Tibial nerve (tissue), 4 donors: ENCODE data around the gene GABRG3. TPM values are rescaled to one million over a fixed set of nuclear protein-coding genes. Genes with fewer than 3 reads are reported as not detected.
"Not testable (repeated sequence)": the region's sequence is repeated elsewhere in the genome, so short reads cannot be mapped to it uniquely, and the experiment has no call there.

Source experiments
- DNase-seq, 2 donors: peaks; one replicate each; pipeline ENCODE4 v3.0.0-alpha.2; 2019; ENCODE audit warnings: low spot score in 2 of 2
- H3K27ac ChIP-seq, 4 donors: fragments of 200-600 bp; sonication (generic) in 3 of 4; one replicate each; pipeline ENCODE4 v1.5.1; 2017 to 2019; ENCODE audit warnings: mild to moderate bottlenecking in 1 of 4
- H3K27me3 ChIP-seq, 2 donors: fragments of 200-600 bp; sonication (generic) in 1 of 2; one replicate each; pipeline versions ENCODE4 v1.5.1 to v1.6.0; 2017 to 2019
- H3K36me3 ChIP-seq, 3 donors: fragments of 200-600 bp; sonication (generic); one replicate each; pipeline ENCODE4 v1.5.1; 2018 to 2019
- H3K4me1 ChIP-seq, 4 donors: fragments of 200-600 bp; sonication (generic) in 3 of 4; one replicate each; pipeline ENCODE4 v1.5.1; 2017 to 2019
- H3K4me3 ChIP-seq, 4 donors: fragments of 200-600 bp; sonication (generic) in 3 of 4; one replicate each; pipeline ENCODE4 v1.5.1; 2017 to 2019; ENCODE audit warnings: mild to moderate bottlenecking in 1 of 4, moderate library complexity in 1 of 4
- H3K9me3 ChIP-seq, 4 donors: fragments of 200-600 bp; sonication (generic) in 3 of 4; one replicate each; pipeline ENCODE4 v1.5.1; 2017 to 2019
- EP300 ChIP-seq, 2 donors: sonication (generic); formaldehyde crosslinking; IDR thresholded peaks; one replicate each; pipeline ENCODE4 v1.6.1; 2017; ENCODE audit warnings: antibody characterized with exemption in 2 of 2, mild to moderate bottlenecking in 1 of 2
- POLR2A ChIP-seq, 2 donors: fragments of 450-650 bp; IDR thresholded peaks; one replicate each; pipeline ENCODE4 v1.6.1; 2017; ENCODE audit warnings: antibody characterized with exemption in 2 of 2, mild to moderate bottlenecking in 2 of 2, moderate library complexity in 2 of 2
- WGBS, 2 donors: methylation state at CpG; one replicate each; pipeline ENCODE4 v1.1.5; 2018; 5-methylcytosine and 5-hydroxymethylcytosine counted together
- total RNA-seq, 4 donors: library from RNA; depleted of rRNA; stranded (reverse); fragments of >200 nt; gene quantifications; one replicate each; pipeline ENCODE4 v1.1.0, GENCODE V29; 2016
- TF ChIP-seq, protein P1 (sequence below), 5 experiments: fragments of 200-600 bp in 3 of 5; fragments of 450-650 bp in 2 of 5; sonication (generic) in 3 of 5; IDR thresholded peaks; one replicate each; pipeline ENCODE4 v1.5.1; 2016 to 2019; ENCODE audit warnings: antibody characterized with exemption in 5 of 5, mild to moderate bottlenecking in 3 of 5, moderate library complexity in 2 of 5

Gene GABRG3
- total RNA-seq, 4 donors from 2014 or later, result not detected

GRCh38 chr15:26981492-26981891, 10.5 kb downstream of the GABRG3 start:
- no peak for TF ChIP-seq EP300 (IDR thresholded peaks at IDR 0.05)
- no peak for TF ChIP-seq POLR2A (IDR thresholded peaks at IDR 0.05)
- TF ChIP-seq, protein P1, sequence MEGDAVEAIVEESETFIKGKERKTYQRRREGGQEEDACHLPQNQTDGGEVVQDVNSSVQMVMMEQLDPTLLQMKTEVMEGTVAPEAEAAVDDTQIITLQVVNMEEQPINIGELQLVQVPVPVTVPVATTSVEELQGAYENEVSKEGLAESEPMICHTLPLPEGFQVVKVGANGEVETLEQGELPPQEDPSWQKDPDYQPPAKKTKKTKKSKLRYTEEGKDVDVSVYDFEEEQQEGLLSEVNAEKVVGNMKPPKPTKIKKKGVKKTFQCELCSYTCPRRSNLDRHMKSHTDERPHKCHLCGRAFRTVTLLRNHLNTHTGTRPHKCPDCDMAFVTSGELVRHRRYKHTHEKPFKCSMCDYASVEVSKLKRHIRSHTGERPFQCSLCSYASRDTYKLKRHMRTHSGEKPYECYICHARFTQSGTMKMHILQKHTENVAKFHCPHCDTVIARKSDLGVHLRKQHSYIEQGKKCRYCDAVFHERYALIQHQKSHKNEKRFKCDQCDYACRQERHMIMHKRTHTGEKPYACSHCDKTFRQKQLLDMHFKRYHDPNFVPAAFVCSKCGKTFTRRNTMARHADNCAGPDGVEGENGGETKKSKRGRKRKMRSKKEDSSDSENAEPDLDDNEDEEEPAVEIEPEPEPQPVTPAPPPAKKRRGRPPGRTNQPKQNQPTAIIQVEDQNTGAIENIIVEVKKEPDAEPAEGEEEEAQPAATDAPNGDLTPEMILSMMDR (IDR thresholded peaks at IDR 0.05), result no peak
- DNase-seq, result no peak
- Histone ChIP-seq H3K27ac (no peak overlapping the region), H3K9me3 (peaks cover 0 to under 1% (median 0%) of the 10 kb centered on the region in 4 donors), H3K4me1 (no peaks in the 10 kb centered on the region), H3K36me3 (no peaks in the 10 kb centered on the region), H3K4me3 (no peak overlapping the region), H3K27me3 (no peaks in the 10 kb centered on the region)
- 77% methylated on average over 4 of the region's 4 CpGs for WGBS, 2 donors

DNA sequence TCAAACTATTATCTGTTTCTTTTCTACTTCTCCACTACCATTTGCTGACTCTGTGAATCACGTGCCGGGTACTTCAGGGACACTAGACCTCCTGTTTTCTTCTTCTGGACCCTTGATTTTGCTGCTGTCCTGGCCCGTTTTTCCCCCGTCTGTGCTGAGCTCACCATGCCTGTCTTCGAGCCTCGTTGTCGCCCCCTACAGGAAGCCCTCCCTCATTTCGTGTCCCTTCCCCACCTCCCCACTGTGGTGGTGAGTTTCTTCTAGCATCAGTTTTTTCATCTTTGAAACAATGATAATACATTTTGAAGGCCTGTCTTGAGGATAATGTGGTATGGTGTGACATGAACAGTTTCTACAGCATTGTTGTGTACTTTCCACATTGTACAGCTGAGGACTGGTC, 12.8 kb downstream of the GABRG3 start:
- H3K27me3 ChIP-seq, result no peaks in the 10 kb centered on the region
- WGBS, 2 donors, result 82 to 84% methylated on average over 8 of the region's 8 CpGs
- DNase-seq, result no peak
- H3K9me3 ChIP-seq, result peaks cover 0 to 18% (median 0%) of the 10 kb centered on the region in 4 donors
- no peaks in the 10 kb centered on the region for H3K4me1 ChIP-seq
- H3K4me3 ChIP-seq, result no peak overlapping the region
- TF ChIP-seq POLR2A (IDR thresholded peaks at IDR 0.05) (no peak), EP300 (IDR thresholded peaks at IDR 0.05) (no peak)
- TF ChIP-seq, protein P1 (IDR thresholded peaks at IDR 0.05), result no peak
- H3K36me3 ChIP-seq, result no peaks in the 10 kb centered on the region
- H3K27ac ChIP-seq, result no peak overlapping the region

DNA sequence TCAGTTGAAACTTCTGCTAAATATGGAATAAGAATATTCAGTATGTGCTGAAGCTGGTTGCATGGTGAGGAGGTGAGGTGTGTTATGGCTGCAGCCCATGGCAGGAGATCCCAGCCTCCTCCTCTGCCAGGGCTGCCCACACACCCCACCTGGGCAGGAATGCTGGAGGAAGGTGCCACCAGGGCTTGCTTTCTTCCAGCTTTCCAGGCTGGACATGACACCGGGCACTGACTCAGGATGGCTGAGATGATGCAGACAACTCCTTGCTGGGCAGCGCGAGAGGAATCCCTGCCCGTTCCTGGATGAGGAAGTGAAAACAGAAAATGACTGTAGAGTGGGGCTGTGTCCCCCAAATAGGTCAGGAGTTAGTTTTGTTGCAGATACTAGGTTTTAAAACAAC, 14.1 kb downstream of the GABRG3 start:
- Histone ChIP-seq H3K27me3 (no peaks in the 10 kb centered on the region), H3K36me3 (no peaks in the 10 kb centered on the region), H3K27ac (no peak overlapping the region), H3K9me3 (peaks cover 0 to 19% (median 0%) of the 10 kb centered on the region in 4 donors), H3K4me1 (no peaks in the 10 kb centered on the region), H3K4me3 (no peak overlapping the region)
- no peak for DNase-seq
- 90 to 93% methylated on average over 4 of the region's 4 CpGs for WGBS, 2 donors
- TF ChIP-seq POLR2A (IDR thresholded peaks at IDR 0.05) (no peak), EP300 (IDR thresholded peaks at IDR 0.05) (no peak)
- TF ChIP-seq, protein P1 (IDR thresholded peaks at IDR 0.05), result no peak

DNA sequence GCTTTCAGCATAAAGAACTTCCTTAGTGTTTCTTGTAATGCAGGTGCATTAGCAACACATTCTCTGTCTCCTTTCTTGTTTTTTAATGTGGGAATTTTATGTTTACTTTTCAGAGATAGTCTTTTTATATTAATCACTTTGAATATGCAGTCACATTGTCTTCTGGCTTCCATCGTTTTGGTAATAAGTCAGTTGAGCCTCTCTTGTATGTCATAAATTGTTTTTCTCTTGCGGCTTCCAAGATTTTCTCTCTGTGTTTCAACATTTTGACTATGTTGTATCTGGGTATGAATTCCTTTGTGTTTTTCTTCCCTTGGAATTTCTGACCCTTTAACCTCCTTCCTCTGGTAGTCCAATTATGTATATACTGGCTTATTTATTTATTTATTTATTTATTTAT, 25.3 kb downstream of the GABRG3 start:
- no peaks in the 10 kb centered on the region for H3K36me3 ChIP-seq
- 83 to 85% methylated on average over 2 of the region's 2 CpGs for WGBS, 2 donors
- DNase-seq, result no peak
- no peak overlapping the region for H3K27ac ChIP-seq
- peaks cover 0 to 25% (median 3%) of the 10 kb centered on the region in 4 donors for H3K9me3 ChIP-seq
- H3K4me1 ChIP-seq, result no peaks in the 10 kb centered on the region
- no peaks in the 10 kb centered on the region for H3K27me3 ChIP-seq
- TF ChIP-seq, protein P1 (IDR thresholded peaks at IDR 0.05), result no peak
- no peak for TF ChIP-seq EP300 (IDR thresholded peaks at IDR 0.05)
- TF ChIP-seq POLR2A (IDR thresholded peaks at IDR 0.05), result no peak
- no peak overlapping the region for H3K4me3 ChIP-seq

- 92 to 93% methylated on average over 2 of the region's 4 CpGs for WGBS, 2 donors
- H3K27ac ChIP-seq, result not testable (repeated sequence)
These were observed 32.0 kb downstream of the GABRG3 start for GRCh38 chr15:27003003-27003402.

DNA sequence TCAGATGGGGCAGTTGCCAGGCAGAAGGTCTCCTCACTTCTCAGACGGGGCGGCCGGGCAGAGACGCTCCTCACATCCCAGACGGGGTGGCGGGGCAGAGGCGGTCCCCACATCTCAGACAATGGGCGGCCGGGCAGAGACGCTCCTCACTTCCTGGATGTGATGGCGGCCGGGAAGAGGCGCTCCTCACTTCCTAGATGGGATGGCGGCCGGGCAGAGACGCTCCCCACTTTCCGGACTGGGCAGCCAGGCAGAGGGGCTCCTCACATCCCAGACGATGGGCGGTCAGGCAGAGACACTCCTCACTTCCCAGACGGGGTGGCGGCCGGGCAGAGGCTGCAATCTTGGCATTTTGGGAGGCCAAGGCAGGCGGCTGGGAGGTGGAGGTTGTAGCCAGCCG, 33.2 kb downstream of the GABRG3 start:
- 92 to 97% methylated on average over 21 to 24 of the region's 24 CpGs for WGBS, 2 donors
- H3K27ac ChIP-seq, H3K4me3 ChIP-seq, H3K27me3 ChIP-seq, H3K36me3 ChIP-seq, H3K4me1 ChIP-seq, DNase-seq: not testable (repeated sequence)
- H3K9me3 ChIP-seq, result peaks cover 0 to 11% (median 0%) of the 10 kb centered on the region in 4 donors

More at GRCh38 chr15:27003003-27003402, 32.0 kb downstream of the GABRG3 start:
- not testable (repeated sequence) for DNase-seq, H3K4me3 ChIP-seq, H3K36me3 ChIP-seq, H3K27me3 ChIP-seq, H3K4me1 ChIP-seq
- H3K9me3 ChIP-seq, result peaks cover 0 to 17% (median 0%) of the 10 kb centered on the region in 4 donors
